PC-9 (cell line): ENCODE measurements around the gene KRTAP9-6. TPM values are rescaled to one million over a fixed set of nuclear protein-coding genes. Genes with fewer than 3 reads are reported as not detected.

Experiments
- BruUV-seq: library from RNA; stranded (reverse); fragments of 400-500 nt; replicated peaks from 2 replicates; lab custom pipeline; 2021; lab: Mats Ljungman, UMichigan
- CTCF ChIA-PET: fragments of 300-600 bp; sonication (Branson Sonifier 250); formaldehyde crosslinking; loops from one replicate; lab custom pipeline; 2022; ENCODE audit warnings: antibody characterized with exemption; lab: Charles Lee
- POLR2A ChIA-PET: fragments of 300-600 bp; sonication (Branson Sonifier 250); formaldehyde crosslinking; loops from one replicate; lab custom pipeline; 2022; ENCODE audit warnings: antibody characterized with exemption; ENCODE audit not compliant: unreplicated experiment; lab: Charles Lee
- DNase-seq, 2 experiments: peaks; one replicate each; pipeline versions ENCODE4 v3.0.0 to v3.0.0-alpha.2; 2015 to 2022; ENCODE audit warnings: mixed read lengths in 1 of 2
- H2AFZ ChIP-seq: fragments of 200-600 bp; sonication (generic); 2 replicates; pipeline ENCODE4 v1.8.1; 2017; ENCODE audit warnings: antibody characterized with exemption
- H3F3A ChIP-seq: fragments of 200-600 bp; sonication (generic); 2 replicates; pipeline ENCODE4 v1.8.1; 2017; ENCODE audit warnings: antibody characterized with exemption, mild to moderate bottlenecking, low read depth; ENCODE audit not compliant: insufficient read depth
- H3K27ac ChIP-seq: fragments of 200-600 bp; sonication (generic); 2 replicates; pipeline ENCODE4 v1.6.1; 2016; ENCODE audit warnings: mixed run types
- H3K27me3 ChIP-seq: fragments of 200-600 bp; sonication (generic); 2 replicates; pipeline ENCODE4 v1.6.1; 2016; ENCODE audit warnings: low read depth, mixed run types; ENCODE audit not compliant: insufficient read depth
- H3K36me3 ChIP-seq: fragments of 200-600 bp; sonication (generic); 2 replicates; pipeline ENCODE4 v1.6.1; 2016; ENCODE audit warnings: low read depth, mixed run types
- H3K4me1 ChIP-seq: fragments of 200-600 bp; sonication (generic); replicated peaks from 2 replicates; pipeline ENCODE4 v1.6.1; 2016; ENCODE audit warnings: mixed run types; ENCODE audit not compliant: insufficient read depth
- H3K4me2 ChIP-seq: fragments of 200-600 bp; sonication (generic); 2 replicates; pipeline ENCODE4 v1.6.1; 2017; ENCODE audit warnings: mixed run types
- H3K4me3 ChIP-seq: fragments of 200-600 bp; sonication (generic); 2 replicates; pipeline ENCODE4 v1.6.1; 2016; ENCODE audit warnings: mixed run types
- H3K79me2 ChIP-seq: fragments of 200-600 bp; sonication (generic); 2 replicates; pipeline ENCODE4 v1.6.1; 2017; ENCODE audit warnings: low read depth, mixed run types
- H3K9me2 ChIP-seq: fragments of 200-600 bp; sonication (generic); 2 replicates; pipeline ENCODE4 v1.8.1; 2017; ENCODE audit warnings: mild to moderate bottlenecking; ENCODE audit not compliant: insufficient read depth
- H3K9me3 ChIP-seq: fragments of 200-600 bp; sonication (generic); 2 replicates; pipeline ENCODE4 v1.8.1; 2016; ENCODE audit warnings: low read depth; ENCODE audit not compliant: insufficient read depth
- H4K20me1 ChIP-seq: fragments of 200-600 bp; sonication (generic); 2 replicates; pipeline ENCODE4 v1.8.1; 2017; ENCODE audit not compliant: insufficient read depth
- CTCF ChIP-seq: fragments of 200-600 bp; sonication (generic); conservative IDR thresholded peaks from 2 replicates; pipeline ENCODE4 v1.6.1; 2017; ENCODE audit warnings: mixed run types, antibody characterized with exemption, mild to moderate bottlenecking, moderate library complexity
- EZH2 ChIP-seq: fragments of 200-600 bp; sonication (generic); IDR thresholded peaks from 2 replicates; pipeline ENCODE4 v1.8.0; 2017; ENCODE audit warnings: antibody characterized with exemption, low read depth
- intact Hi-C: fragments of 100-400 bp; cut with micrococcal nuclease; formaldehyde crosslinking; loops from one replicate; pipeline ENCODE4 v1.10.0; 2022; ENCODE audit not compliant: unreplicated experiment
- total RNA-seq: library from RNA; stranded (reverse); gene quantifications from 2 replicates; pipeline ENCODE4 v1.2.3, GENCODE V29; 2021

The KRTAP9-6 gene
- total RNA-seq, 1 experiment from 2014 or later: not detected

- intact Hi-C loops: no loop called here
- H3K27me3 ChIP-seq: no peaks in the 10 kb centered on the region
- no peaks in the 10 kb centered on the region for H4K20me1 ChIP-seq
- ChIA-PET POLR2A (no interaction called here), CTCF (no interaction called here)
- TF ChIP-seq EZH2 (no peak), CTCF (no peak)
- no peak for DNase-seq
- no peaks in the 10 kb centered on the region for H3F3A ChIP-seq
- H3K79me2 ChIP-seq: no peaks in the 10 kb centered on the region
- H3K4me1 ChIP-seq: no peaks in the 10 kb centered on the region
- no peaks in the 10 kb centered on the region for H3K9me2 ChIP-seq
- H3K36me3 ChIP-seq: no peaks in the 10 kb centered on the region
- no peaks in the 10 kb centered on the region for H3K9me3 ChIP-seq
- no peak within 1 kb of the TSS for H2AFZ ChIP-seq
- no peak within 1 kb of the TSS for H3K4me3 ChIP-seq
- BruUV-seq: no TSS peak
- H3K27ac ChIP-seq: no peak within 1 kb of the TSS
- no peak within 1 kb of the TSS for H3K4me2 ChIP-seq
These were observed 37.0 kb downstream of the KRTAP9-6 start, which contains the start of gene KRTAP29-1 for GRCh38 chr17:41301916-41302901. Gene KRTAP29-1 (minus strand): TSS chr17:41302851. CDS start chr17:41302851, 0 bp downstream.

GRCh38 chr17:41302981-41303380 is 37.8 kb downstream of the KRTAP9-6 start:
- TF ChIP-seq CTCF: no peak
- TF ChIP-seq EZH2: no peak
- POLR2A ChIA-PET: interaction anchor here (0.5 kb wide), 1 partner anchor 469 kb away, joined by 3 read pairs; no protein-coding TSS in a partner anchor
- BruUV-seq: no TSS peak
- Histone ChIP-seq H2AFZ (no peak overlapping the region), H3K27ac (no peak overlapping the region), H3K4me2 (no peak overlapping the region), H3K4me3 (no peak overlapping the region), H3K27me3 (no peaks in the 10 kb centered on the region), H3K4me1 (no peaks in the 10 kb centered on the region), H3K9me2 (no peaks in the 10 kb centered on the region), H3K79me2 (no peaks in the 10 kb centered on the region), H3K9me3 (no peaks in the 10 kb centered on the region), H3K36me3 (no peaks in the 10 kb centered on the region), H4K20me1 (no peaks in the 10 kb centered on the region), H3F3A (no peaks in the 10 kb centered on the region)
- CTCF ChIA-PET: no interaction called here
- no peak for DNase-seq
- intact Hi-C loops: no loop called here

DNA sequence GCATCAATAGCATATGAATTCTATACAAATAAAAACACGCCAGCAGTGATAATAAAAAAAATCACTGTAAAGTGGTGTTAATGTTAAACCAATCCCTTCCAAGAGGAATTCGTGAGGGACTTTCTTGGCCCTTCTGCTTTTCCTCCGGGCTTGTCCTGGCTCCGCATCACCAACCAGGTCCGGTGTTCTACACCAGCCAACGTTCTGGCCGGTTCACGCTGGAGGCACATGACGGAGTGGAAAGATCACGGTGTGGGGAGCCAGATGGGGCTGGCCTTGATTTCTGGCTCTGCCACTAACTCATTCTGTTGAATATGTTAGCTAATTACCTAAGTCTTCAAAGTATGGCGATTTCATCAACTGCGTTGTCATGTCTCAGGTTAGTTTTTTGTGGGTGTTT is 38.9 kb downstream of the KRTAP9-6 start:
- H3F3A ChIP-seq: no peaks in the 10 kb centered on the region
- no peak overlapping the region for H3K27ac ChIP-seq
- ChIA-PET POLR2A (no interaction called here), CTCF (no interaction called here)
- TF ChIP-seq CTCF: no peak
- no peak for TF ChIP-seq EZH2
- no peaks in the 10 kb centered on the region for H3K27me3 ChIP-seq
- H3K4me2 ChIP-seq: no peak overlapping the region
- no peaks in the 10 kb centered on the region for H3K36me3 ChIP-seq
- no peaks in the 10 kb centered on the region for H3K79me2 ChIP-seq
- BruUV-seq: no TSS peak
- H4K20me1 ChIP-seq: no peaks in the 10 kb centered on the region
- no peaks in the 10 kb centered on the region for H3K4me1 ChIP-seq
- H3K4me3 ChIP-seq: no peak overlapping the region
- intact Hi-C loops: no loop called here
- H2AFZ ChIP-seq: no peak overlapping the region
- H3K9me2 ChIP-seq: no peaks in the 10 kb centered on the region
- no peaks in the 10 kb centered on the region for H3K9me3 ChIP-seq
- DNase-seq: no peak
